IMR-90 (cell line): ENCODE measurements around the gene PRR23E. TPM values are rescaled to one million over a fixed set of nuclear protein-coding genes. Genes with fewer than 3 reads are reported as not detected.

Experiments used
- ATAC-seq: fragments of 200-7000 bp; cut with Tn5 transposase; 2 replicates; pipeline ENCODE4 v1.9.1; 2020; ENCODE audit warnings: low read depth, mild to moderate bottlenecking, moderate library complexity
- BruUV-seq: library from RNA; stranded (reverse); fragments of 400-500 nt; replicated peaks from 2 replicates; lab custom pipeline; 2021; lab: Mats Ljungman, UMichigan
- CTCF ChIA-PET: fragments of 300-600 bp; formaldehyde crosslinking; extraction: SDS; loops from one replicate; lab custom pipeline; 2021; ENCODE audit warnings: antibody characterized with exemption; lab: Yijun Ruan, JAX
- POLR2A ChIA-PET: fragments of 300-600 bp; sonication (Branson Sonifier 250); formaldehyde crosslinking; loops from one replicate; lab custom pipeline; 2022; ENCODE audit warnings: antibody characterized with exemption; ENCODE audit not compliant: unreplicated experiment; lab: Charles Lee
- DNase-seq: peaks from one replicate; pipeline ENCODE4 v3.0.0; 2013
- H2AFZ ChIP-seq: replicated peaks from 2 replicates; pipeline ENCODE3; 2013; ENCODE audit warnings: low read length, mild to moderate bottlenecking; ENCODE audit not compliant: poor library complexity
- H2AK5ac ChIP-seq: 2 replicates; pipeline ENCODE4 v1.6.1; 2013; ENCODE audit warnings: low read depth, low read length, inconsistent platforms
- H2AK9ac ChIP-seq: replicated peaks from 2 replicates; pipeline ENCODE3; 2013; ENCODE audit warnings: mild to moderate bottlenecking, low read depth, low read length, moderate library complexity; ENCODE audit not compliant: poor library complexity
- H2BK120ac ChIP-seq: 2 replicates; pipeline ENCODE4 v1.6.1; 2013; ENCODE audit warnings: low read depth, low read length, inconsistent platforms
- H2BK15ac ChIP-seq: 3 replicates; pipeline ENCODE4 v1.6.1; 2013; ENCODE audit warnings: low read depth, low read length, inconsistent platforms
- H2BK20ac ChIP-seq: 2 replicates; pipeline ENCODE4 v1.6.1; 2013; ENCODE audit warnings: low read depth, mild to moderate bottlenecking, inconsistent platforms, low read length, moderate library complexity
- H2BK5ac ChIP-seq: 2 replicates; pipeline ENCODE4 v1.6.1; 2013; ENCODE audit warnings: mild to moderate bottlenecking, low read depth, low read length, inconsistent platforms; ENCODE audit not compliant: poor library complexity, severe bottlenecking
- H3K14ac ChIP-seq: replicated peaks from 2 replicates; pipeline ENCODE4 v1.6.1; 2013; ENCODE audit warnings: low read depth, low read length, inconsistent platforms
- H3K18ac ChIP-seq: 2 replicates; pipeline ENCODE4 v1.6.1; 2013; ENCODE audit warnings: low read depth, low read length, control low read depth
- H3K23ac ChIP-seq: 2 replicates; pipeline ENCODE4 v1.6.1; 2013; ENCODE audit warnings: low read depth, low read length, inconsistent platforms
- H3K27ac ChIP-seq: 2 replicates; pipeline ENCODE4 v1.5.1; 2013; ENCODE audit warnings: mild to moderate bottlenecking, control low read depth, low read length; ENCODE audit not compliant: insufficient read depth
- H3K27me3 ChIP-seq: 2 replicates; pipeline ENCODE4 v1.6.1; 2013; ENCODE audit warnings: low read length; ENCODE audit not compliant: control insufficient read depth, insufficient read depth
- H3K36me3 ChIP-seq: 2 replicates; pipeline ENCODE4 v1.6.1; 2013; ENCODE audit warnings: low read length, mixed read lengths; ENCODE audit not compliant: control insufficient read depth, insufficient read depth
- H3K4ac ChIP-seq: 2 replicates; pipeline ENCODE4 v1.6.1; 2013; ENCODE audit warnings: low read depth, low read length, inconsistent platforms
- H3K4me1 ChIP-seq: 2 replicates; pipeline ENCODE4 v1.6.1; 2013; ENCODE audit warnings: low read length, mixed read lengths; ENCODE audit not compliant: control insufficient read depth, insufficient read depth
- H3K4me2 ChIP-seq: 2 replicates; pipeline ENCODE4 v1.6.1; 2013; ENCODE audit warnings: low read depth, mild to moderate bottlenecking, control low read depth, low read length, moderate library complexity
- H3K4me3 ChIP-seq: 2 replicates; pipeline ENCODE4 v1.5.1; 2013; ENCODE audit warnings: low read depth, mild to moderate bottlenecking, control low read depth, low read length, moderate library complexity; ENCODE audit not compliant: insufficient read depth
- H3K56ac ChIP-seq: 2 replicates; pipeline ENCODE4 v1.6.1; 2013; ENCODE audit warnings: low read length, inconsistent platforms; ENCODE audit not compliant: insufficient read depth; ENCODE audit errors: extremely low read depth
- H3K79me1 ChIP-seq, 2 experiments: 2 replicates each; pipeline ENCODE4 v1.6.1; 2013; ENCODE audit warnings: low read length in 2 of 2, inconsistent platforms in 1 of 2, low read depth in 1 of 2
- H3K9ac ChIP-seq: 2 replicates; pipeline ENCODE4 v1.6.1; 2013; ENCODE audit warnings: low read depth, low read length, control low read depth
- H3K9me1 ChIP-seq: 2 replicates; pipeline ENCODE4 v1.6.1; 2013; ENCODE audit warnings: low read length, inconsistent platforms; ENCODE audit not compliant: insufficient read depth
- H3K9me3 ChIP-seq: 2 replicates; pipeline ENCODE4 v1.6.1; 2013; ENCODE audit warnings: low read length; ENCODE audit not compliant: control insufficient read depth, insufficient read depth
- H4K20me1 ChIP-seq: 2 replicates; pipeline ENCODE4 v1.6.1; 2013; ENCODE audit warnings: low read length, inconsistent platforms; ENCODE audit not compliant: insufficient read depth
- H4K5ac ChIP-seq: 2 replicates; pipeline ENCODE4 v1.6.1; 2013; ENCODE audit warnings: mild to moderate bottlenecking, low read depth, low read length, control low read depth
- H4K8ac ChIP-seq, 2 experiments: 2 replicates each; pipeline ENCODE4 v1.6.1; 2013; ENCODE audit warnings: low read depth in 2 of 2, low read length in 2 of 2, control low read depth in 1 of 2, inconsistent platforms in 1 of 2
- H4K91ac ChIP-seq: 2 replicates; pipeline ENCODE4 v1.6.1; 2013; ENCODE audit warnings: low read depth, low read length, inconsistent platforms; ENCODE audit not compliant: insufficient read depth
- ELK1 ChIP-seq: fragments of 150-350 bp; IDR thresholded peaks from 2 replicates; pipeline ENCODE4 v1.6.1; 2016; ENCODE audit warnings: low read depth, mild to moderate bottlenecking, low read length, moderate library complexity, borderline replicate concordance
- FOS ChIP-seq: fragments of 150-350 bp; IDR thresholded peaks from 2 replicates; pipeline ENCODE4 v1.6.1; 2016; ENCODE audit warnings: low read depth, low read length
- MXI1 ChIP-seq: IDR thresholded peaks from 2 replicates; pipeline ENCODE4 v1.6.1; 2012; ENCODE audit warnings: low read depth, mild to moderate bottlenecking, low read length, moderate library complexity, borderline replicate concordance
- NFE2L2 ChIP-seq: fragments of 150-350 bp; IDR thresholded peaks from 2 replicates; pipeline ENCODE4 v1.6.1; 2016; ENCODE audit warnings: low read depth, mild to moderate bottlenecking, low read length
- POLR2A ChIP-seq: IDR thresholded peaks from 2 replicates; pipeline ENCODE4 v1.6.1; 2012; ENCODE audit warnings: mild to moderate bottlenecking, low read depth, low read length
- RAD21 ChIP-seq: IDR thresholded peaks from 2 replicates; pipeline ENCODE4 v1.6.1; 2012; ENCODE audit warnings: low read length, improper control_type of control experiment
- RFX5 ChIP-seq: IDR thresholded peaks from 2 replicates; pipeline ENCODE4 v1.8.0; 2012; ENCODE audit warnings: low read depth, mild to moderate bottlenecking, low read length, moderate library complexity
- WGBS, 2 experiments: methylation state at CpG; one replicate each; pipeline versions ENCODE4 v1.1.5 to v1.1.7; 2013; ENCODE audit warnings: missing lambda C conversion rate in 2 of 2; ENCODE audit not compliant: insufficient read length in 1 of 2; ENCODE audit errors: extremely low coverage in 2 of 2; 5-methylcytosine and 5-hydroxymethylcytosine counted together
- dilution Hi-C: fragments of 300-500 bp; cut with HindIII; formaldehyde crosslinking; loops from one replicate; pipeline ENCODE4 v1.14.3; 2018; ENCODE audit warnings: low sequenced_read_pairs; ENCODE audit not compliant: unreplicated experiment
- in situ Hi-C: fragments of 300-500 bp; cut with MboI; formaldehyde crosslinking; loops from 3 replicates; pipeline ENCODE4 v1.14.3; 2019; ENCODE audit warnings: low sequenced_read_pairs, inconsistent platforms, mixed read lengths
- intact Hi-C: fragments of 100-400 bp; cut with micrococcal nuclease; formaldehyde crosslinking; loops from 2 replicates; pipeline ENCODE4 v1.10.0; 2022
- polyA plus RNA-seq, 3 experiments: library from polyadenylated mRNA; depleted of rRNA; stranded (reverse); fragments of >200 nt; gene quantifications; 2 replicates each; pipeline ENCODE4 v1.2.3, GENCODE V29; 2012; ENCODE audit warnings: low replicate concordance in 1 of 3
- total RNA-seq: library from RNA; depleted of rRNA; stranded (reverse); fragments of >200 nt; gene quantifications from 2 replicates; pipeline ENCODE4 v1.2.3, GENCODE V29; 2012

Gene PRR23E
- total and polyA plus RNA-seq, 2 of the 4 experiments (the other 2 are of a cell fraction) = not detected

GRCh38 chr3:127147291-127147885 is 45.5 kb upstream of the PRR23E start:
- Histone ChIP-seq H3K27me3 (peaks cover 11% of the 10 kb centered on the region), H2AFZ (no peak overlapping the region), H3K4ac (no peak overlapping the region), H2BK120ac (no peak overlapping the region), H2BK20ac (no peak overlapping the region), H3K23ac (no peak overlapping the region), H3K9ac (no peak overlapping the region), H4K20me1 (no peaks in the 10 kb centered on the region), H4K8ac (no peak overlapping the region), H3K79me1 (no peaks in the 10 kb centered on the region), H2AK5ac (no peak overlapping the region), H3K27ac (no peak overlapping the region), H3K56ac (no peak overlapping the region), H4K91ac (no peak overlapping the region), H3K14ac (no peak overlapping the region), H3K4me1 (no peaks in the 10 kb centered on the region), H3K4me3 (no peak overlapping the region), H2BK5ac (no peak overlapping the region), H2AK9ac (no peak overlapping the region), H3K36me3 (no peaks in the 10 kb centered on the region), H3K18ac (no peak overlapping the region), H4K5ac (no peak overlapping the region), H2BK15ac (no peak overlapping the region), H3K9me3 (0 out of 2 replicates have a peak, but pooled peaks cover 3% of the 10 kb centered on the region), H3K4me2 (no peak overlapping the region), H3K9me1 (no peaks in the 10 kb centered on the region)
- intact Hi-C loops = no loop called here
- POLR2A ChIA-PET = no interaction called here
- no peak for TF ChIP-seq NFE2L2
- no peak for TF ChIP-seq RFX5
- no peak for TF ChIP-seq MXI1
- no peak for TF ChIP-seq RAD21
- TF ChIP-seq ELK1 = no peak
- TF ChIP-seq POLR2A = no peak
- no peak for TF ChIP-seq FOS
- dilution Hi-C loops = no loop called here
- DNase-seq = no peak
- CTCF ChIA-PET = no interaction called here
- no peak for ATAC-seq
- BruUV-seq = no TSS peak
- in situ Hi-C loops = no loop called here
- WGBS, 2 experiments = 20% methylated on average over 1 of the region's 8 CpGs; no CpG with 5 or more reads in 1 of the 2 experiments
